Upper lobe of right lung (tissue), 1 donor: ENCODE data around the gene CPEB2. TPM values are rescaled to one million over a fixed set of nuclear protein-coding genes. Genes with fewer than 3 reads are reported as not detected.

Experiments used
- ATAC-seq: fragments of 200-7000 bp; cut with Tn5 transposase; one replicate; pipeline ENCODE4 v1.9.1; 2020; ENCODE audit warnings: mild to moderate bottlenecking, moderate library complexity
- DNase-seq: peaks from one replicate; pipeline ENCODE4 v3.0.0-alpha.2; 2020
- H3K27ac ChIP-seq: fragments of 200-600 bp; one replicate; pipeline ENCODE4 v1.8.0; 2022
- H3K27me3 ChIP-seq: fragments of 200-600 bp; one replicate; pipeline ENCODE4 v1.8.0; 2022; ENCODE audit warnings: mild to moderate bottlenecking
- H3K36me3 ChIP-seq: fragments of 200-600 bp; one replicate; pipeline ENCODE4 v1.8.0; 2022
- H3K4me1 ChIP-seq: fragments of 200-600 bp; one replicate; pipeline ENCODE4 v1.8.0; 2022
- H3K4me3 ChIP-seq: fragments of 200-600 bp; one replicate; pipeline ENCODE4 v1.8.0; 2022; ENCODE audit warnings: mild to moderate bottlenecking
- H3K9me3 ChIP-seq: fragments of 200-600 bp; one replicate; pipeline ENCODE4 v1.8.0; 2022
- CTCF ChIP-seq: fragments of 200-600 bp; IDR thresholded peaks from one replicate; pipeline ENCODE4 v1.8.0; 2022; ENCODE audit warnings: antibody characterized with exemption
- intact Hi-C: fragments of 100-400 bp; cut with DNase I; formaldehyde crosslinking; loops from one replicate; pipeline ENCODE4 v1.11.0; 2022
- total RNA-seq: library from RNA; stranded (reverse); fragmentation: NEBNext Ultra II Directional; extraction: Animal tissue kit (Norgen Biotek cat#: 25700); gene quantifications from one replicate; pipeline ENCODE4 v1.2.1, GENCODE V29; 2021
- donor health status: DM: no; HTN: yes; CAD: no; lungs with severe emphysema.

The CPEB2 gene
- total RNA-seq, 1 donor from 2014 or later, result 25.6 TPM

GRCh38 chr4:15088394-15089035, 86.2 kb downstream of the CPEB2 start:
- Histone ChIP-seq H3K4me3 (no peak overlapping the region), H3K4me1 (no peaks in the 10 kb centered on the region), H3K27me3 (no peaks in the 10 kb centered on the region), H3K27ac (no peak overlapping the region), H3K36me3 (no peaks in the 10 kb centered on the region), H3K9me3 (no peaks in the 10 kb centered on the region)
- TF ChIP-seq CTCF, result no peak
- DNase-seq (no peak), ATAC-seq (no peak)
- intact Hi-C loops, result no loop called here

GRCh38 chr4:15089979-15090378, 87.7 kb downstream of the CPEB2 start:
- no peak for TF ChIP-seq CTCF
- no peak for DNase-seq
- no peak overlapping the region for H3K4me3 ChIP-seq
- H3K36me3 ChIP-seq, result no peaks in the 10 kb centered on the region
- no peak for ATAC-seq
- no peaks in the 10 kb centered on the region for H3K4me1 ChIP-seq
- H3K27ac ChIP-seq, result no peak overlapping the region
- no peaks in the 10 kb centered on the region for H3K9me3 ChIP-seq
- H3K27me3 ChIP-seq, result no peaks in the 10 kb centered on the region
- intact Hi-C loops, result no loop called here

GRCh38 chr4:15100380-15100779, 98.1 kb downstream of the CPEB2 start:
- Histone ChIP-seq H3K9me3 (no peaks in the 10 kb centered on the region), H3K4me1 (no peaks in the 10 kb centered on the region), H3K27ac (no peak overlapping the region), H3K27me3 (no peaks in the 10 kb centered on the region), H3K4me3 (no peak overlapping the region), H3K36me3 (no peaks in the 10 kb centered on the region)
- intact Hi-C loops, result no loop called here
- no peak for ATAC-seq
- TF ChIP-seq CTCF, result no peak
- no peak for DNase-seq

GRCh38 chr4:15100994-15101695, 98.9 kb downstream of the CPEB2 start:
- intact Hi-C loops, result no loop called here
- Histone ChIP-seq H3K9me3 (no peaks in the 10 kb centered on the region), H3K4me3 (no peak overlapping the region), H3K36me3 (no peaks in the 10 kb centered on the region), H3K27me3 (no peaks in the 10 kb centered on the region), H3K27ac (no peak overlapping the region), H3K4me1 (no peaks in the 10 kb centered on the region)
- DNase-seq (no peak), ATAC-seq (no peak)
- no peak for TF ChIP-seq CTCF

- ATAC-seq (no peak), DNase-seq (no peak)
- no peaks in the 10 kb centered on the region for H3K4me1 ChIP-seq
- H3K36me3 ChIP-seq, result no peaks in the 10 kb centered on the region
- H3K9me3 ChIP-seq, result no peaks in the 10 kb centered on the region
- H3K27ac ChIP-seq, result no peak overlapping the region
- no peak for TF ChIP-seq CTCF
- intact Hi-C loops, result no loop called here
- no peaks in the 10 kb centered on the region for H3K27me3 ChIP-seq
- no peak overlapping the region for H3K4me3 ChIP-seq
Measured at GRCh38 chr4:15104825-15105224, 102.5 kb downstream of the CPEB2 start.
